HG03565 (cell line): Measurements from ENCODE around the gene OBSCN.

Experiments
- ATAC-seq: cut with Tn5 transposase; IDR thresholded peaks from one replicate; pipeline ENCODE4 v1.9.1; 2021; ENCODE audit warnings: mild to moderate bottlenecking, moderate library complexity; ENCODE audit not compliant: unreplicated experiment

Gene OBSCN

GRCh38 chr1:228207851-228208821, at the start of gene OBSCN:
OBSCN (plus strand) TSS chr1:228208044; CDS start chr1:228211784, 3,740 bp downstream.
- ATAC-seq, result no peak

GRCh38 chr1:228158151-228159007, 49.5 kb upstream of the OBSCN start:
- no peak for ATAC-seq

- no peak for ATAC-seq
Observed at GRCh38 chr1:228159008-228159665, 48.7 kb upstream of the OBSCN start.

- ATAC-seq, result no peak
Observed at GRCh38 chr1:228160201-228160761, 47.6 kb upstream of the OBSCN start.

GRCh38 chr1:228161362-228161761, 46.5 kb upstream of the OBSCN start:
- no peak for ATAC-seq

- no peak for ATAC-seq
Observed at GRCh38 chr1:228161866-228162265, 46.0 kb upstream of the OBSCN start.

- ATAC-seq, result no peak
Observed at GRCh38 chr1:228162286-228163006, 45.4 kb upstream of the OBSCN start.

GRCh38 chr1:228163007-228163753, 44.7 kb upstream of the OBSCN start:
- ATAC-seq, result no peak

- ATAC-seq, result no peak
Observed at GRCh38 chr1:228163776-228164519, 43.9 kb upstream of the OBSCN start.

GRCh38 chr1:228164561-228165371, 43.1 kb upstream of the OBSCN start:
- no peak for ATAC-seq

- peak; percentile 75 for ATAC-seq
Observed at GRCh38 chr1:228165372-228166169, 42.3 kb upstream of the OBSCN start, which contains the start of gene IBA57. IBA57 (plus strand) TSS chr1:228165804; CDS start chr1:228165817, 13 bp downstream.

- peak; percentile 14 for ATAC-seq
Observed at GRCh38 chr1:228166170-228166936, 41.5 kb upstream of the OBSCN start.

GRCh38 chr1:228168563-228169270, 39.1 kb upstream of the OBSCN start:
- no peak for ATAC-seq

- ATAC-seq, result no peak
Observed at GRCh38 chr1:228169345-228169744, 38.5 kb upstream of the OBSCN start.

GRCh38 chr1:228170666-228171065, 37.2 kb upstream of the OBSCN start:
- ATAC-seq, result no peak
